RWPE2 (cell line): ENCODE measurements around the gene TRIM61.
A peak's percentile ranks its signal among the peaks of the same experiment; 100 is the strongest.
"Not testable (repeated sequence)": the region's sequence is repeated elsewhere in the genome, so short reads cannot be mapped to it uniquely, and the experiment has no call there.

Source experiments
- ATAC-seq: fragments of 200-7000 bp; cut with Tn5 transposase; 3 replicates; pipeline ENCODE4 v1.9.1; 2021; ENCODE audit warnings: low read depth
- DNase-seq: peaks from one replicate; pipeline ENCODE4 v3.0.0-alpha.2; 2020; ENCODE audit warnings: low spot score
- H3K27ac ChIP-seq: fragments of 450-650 bp; 2 replicates; pipeline ENCODE4 v1.5.1; 2017; ENCODE audit warnings: mild to moderate bottlenecking; ENCODE audit not compliant: poor library complexity, severe bottlenecking
- H3K27me3 ChIP-seq: fragments of 250-450 bp; sonication (Bioruptor Pico); 2 replicates; pipeline ENCODE4 v1.5.1; 2021; ENCODE audit warnings: mild to moderate bottlenecking, moderate library complexity; ENCODE audit not compliant: insufficient read depth, poor library complexity, severe bottlenecking
- H3K36me3 ChIP-seq: fragments of 250-450 bp; sonication (Bioruptor Pico); 2 replicates; pipeline ENCODE4 v1.5.1; 2020; ENCODE audit warnings: low read depth, mild to moderate bottlenecking, moderate library complexity
- H3K4me1 ChIP-seq: fragments of 250-450 bp; sonication (Bioruptor Pico); 2 replicates; pipeline ENCODE4 v1.5.1; 2021; ENCODE audit warnings: mild to moderate bottlenecking, moderate library complexity; ENCODE audit not compliant: insufficient read depth, poor library complexity, severe bottlenecking
- H3K4me3 ChIP-seq: fragments of 250-450 bp; sonication (Bioruptor Pico); 2 replicates; pipeline ENCODE4 v1.5.1; 2021; ENCODE audit warnings: mild to moderate bottlenecking, moderate library complexity; ENCODE audit not compliant: severe bottlenecking
- H3K9me3 ChIP-seq: fragments of 250-450 bp; sonication (Bioruptor Pico); 2 replicates; pipeline ENCODE4 v1.5.1; 2021; ENCODE audit warnings: mild to moderate bottlenecking, moderate library complexity; ENCODE audit not compliant: severe bottlenecking
- TF ChIP-seq, protein P1 (sequence below): fragments of 450-650 bp; IDR thresholded peaks from one replicate; pipeline ENCODE4 v1.5.1; 2017; ENCODE audit warnings: mild to moderate bottlenecking, moderate library complexity; ENCODE audit not compliant: poor library complexity, severe bottlenecking

Gene TRIM61

DNA sequence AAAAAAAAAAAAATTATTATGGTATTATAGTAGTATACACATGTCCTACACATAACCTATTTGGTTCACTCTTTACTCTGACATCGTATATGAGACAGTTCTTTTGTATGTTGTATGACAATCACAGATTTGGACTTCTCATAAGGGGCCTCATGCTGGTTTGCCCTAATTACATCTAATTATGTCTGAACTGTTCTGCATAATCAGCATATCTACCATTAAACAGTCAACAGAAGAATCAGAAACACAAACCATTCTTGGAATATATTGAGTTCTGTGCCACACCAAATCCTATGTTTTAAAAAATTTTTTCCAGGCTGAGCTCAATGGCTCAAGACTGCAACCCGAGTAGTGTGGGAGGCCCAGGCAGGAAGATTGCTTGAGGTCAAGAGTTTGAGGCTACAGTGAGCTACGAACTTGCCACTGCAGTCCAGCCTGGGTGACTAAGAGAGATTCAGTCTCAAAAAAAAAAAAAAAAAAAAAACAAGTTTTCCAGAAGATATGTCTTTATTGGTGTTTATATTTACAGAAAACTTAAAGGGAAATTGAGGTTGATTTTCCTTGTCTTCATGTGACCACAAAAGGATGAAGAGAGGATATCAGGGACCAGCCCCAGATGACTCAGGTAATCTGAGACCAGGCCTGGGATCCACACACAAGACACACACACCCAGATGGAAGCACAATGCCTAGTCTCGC, 22.2 kb downstream of the TRIM61 start:
- no peak overlapping the region for H3K27ac ChIP-seq
- DNase-seq (no peak), ATAC-seq (no peak)
- H3K36me3 ChIP-seq: 0 out of 2 replicates have a peak, but pooled peaks cover 5% of the 10 kb centered on the region
- TF ChIP-seq, protein P1, sequence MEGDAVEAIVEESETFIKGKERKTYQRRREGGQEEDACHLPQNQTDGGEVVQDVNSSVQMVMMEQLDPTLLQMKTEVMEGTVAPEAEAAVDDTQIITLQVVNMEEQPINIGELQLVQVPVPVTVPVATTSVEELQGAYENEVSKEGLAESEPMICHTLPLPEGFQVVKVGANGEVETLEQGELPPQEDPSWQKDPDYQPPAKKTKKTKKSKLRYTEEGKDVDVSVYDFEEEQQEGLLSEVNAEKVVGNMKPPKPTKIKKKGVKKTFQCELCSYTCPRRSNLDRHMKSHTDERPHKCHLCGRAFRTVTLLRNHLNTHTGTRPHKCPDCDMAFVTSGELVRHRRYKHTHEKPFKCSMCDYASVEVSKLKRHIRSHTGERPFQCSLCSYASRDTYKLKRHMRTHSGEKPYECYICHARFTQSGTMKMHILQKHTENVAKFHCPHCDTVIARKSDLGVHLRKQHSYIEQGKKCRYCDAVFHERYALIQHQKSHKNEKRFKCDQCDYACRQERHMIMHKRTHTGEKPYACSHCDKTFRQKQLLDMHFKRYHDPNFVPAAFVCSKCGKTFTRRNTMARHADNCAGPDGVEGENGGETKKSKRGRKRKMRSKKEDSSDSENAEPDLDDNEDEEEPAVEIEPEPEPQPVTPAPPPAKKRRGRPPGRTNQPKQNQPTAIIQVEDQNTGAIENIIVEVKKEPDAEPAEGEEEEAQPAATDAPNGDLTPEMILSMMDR: no peak
- H3K9me3 ChIP-seq: no peaks in the 10 kb centered on the region
- H3K4me3 ChIP-seq: no peak overlapping the region
- H3K27me3 ChIP-seq: no peaks in the 10 kb centered on the region
- H3K4me1 ChIP-seq: peaks cover 18% of the 10 kb centered on the region

DNA sequence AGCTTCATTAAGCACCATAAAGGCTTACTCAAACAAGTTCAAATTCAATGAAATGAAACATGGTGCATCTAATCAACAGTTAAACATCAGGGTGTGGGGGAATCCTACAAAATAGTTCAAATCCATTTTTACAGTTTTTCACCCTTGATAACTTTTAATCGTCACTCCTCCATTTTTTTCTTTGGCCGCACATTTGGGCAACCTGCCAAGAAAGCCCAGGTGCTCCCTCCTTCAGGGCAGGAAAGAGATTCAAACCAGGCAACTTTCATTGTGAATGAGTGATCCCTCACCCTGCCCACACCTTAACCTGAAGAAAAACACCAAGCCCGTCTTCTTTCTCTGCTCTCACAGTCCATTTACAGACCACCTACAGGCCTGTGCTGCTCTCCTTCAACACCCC, 24.9 kb downstream of the TRIM61 start:
- ATAC-seq (no peak), DNase-seq (no peak)
- H3K4me1 ChIP-seq: peaks cover 5% of the 10 kb centered on the region
- no peaks in the 10 kb centered on the region for H3K9me3 ChIP-seq
- no peaks in the 10 kb centered on the region for H3K27me3 ChIP-seq
- no peaks in the 10 kb centered on the region for H3K36me3 ChIP-seq
- H3K4me3 ChIP-seq: no peak overlapping the region
- H3K27ac ChIP-seq: no peak overlapping the region
- TF ChIP-seq, protein P1: no peak

DNA sequence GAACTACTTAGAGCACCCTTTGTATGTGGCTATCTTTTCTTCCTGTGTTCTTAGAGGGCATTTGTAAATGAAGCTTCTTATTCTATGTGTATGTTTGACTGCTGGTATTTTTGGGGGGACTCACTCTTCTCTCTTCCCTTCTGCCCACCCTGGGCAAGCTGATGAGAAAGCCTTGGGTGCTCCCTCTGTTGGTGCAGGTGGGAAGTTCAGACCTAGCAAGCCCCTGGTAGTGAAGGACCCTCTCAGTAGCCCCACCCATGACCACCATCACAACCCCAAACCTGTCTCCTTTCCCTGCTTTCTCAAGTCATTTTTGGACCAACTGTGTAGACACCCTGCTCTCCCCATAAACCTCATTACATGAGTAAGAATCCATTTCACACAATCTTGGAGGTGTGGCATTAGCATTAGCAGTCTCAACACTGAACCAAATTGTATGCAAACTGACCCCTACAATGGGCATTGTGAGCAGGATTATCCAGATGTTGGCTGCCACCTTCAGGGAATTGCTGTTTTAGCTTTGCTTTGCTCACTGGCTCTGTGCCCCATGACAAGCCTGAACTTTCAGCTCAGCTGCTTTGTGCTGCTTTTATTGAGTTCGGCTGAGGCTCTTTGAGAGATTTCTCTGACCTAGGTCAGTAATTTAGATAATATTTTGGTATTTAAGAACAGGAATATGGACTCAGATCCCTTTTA, 27.9 kb downstream of the TRIM61 start:
- H3K36me3 ChIP-seq: no peaks in the 10 kb centered on the region
- no peaks in the 10 kb centered on the region for H3K9me3 ChIP-seq
- ATAC-seq (peak; percentile 45; the same call in 2 of the 3 replicates), DNase-seq (no peak)
- TF ChIP-seq, protein P1: peak; percentile 4
- no peak overlapping the region for H3K4me3 ChIP-seq
- H3K27me3 ChIP-seq: no peaks in the 10 kb centered on the region
- no peaks in the 10 kb centered on the region for H3K4me1 ChIP-seq
- no peak overlapping the region for H3K27ac ChIP-seq

DNA sequence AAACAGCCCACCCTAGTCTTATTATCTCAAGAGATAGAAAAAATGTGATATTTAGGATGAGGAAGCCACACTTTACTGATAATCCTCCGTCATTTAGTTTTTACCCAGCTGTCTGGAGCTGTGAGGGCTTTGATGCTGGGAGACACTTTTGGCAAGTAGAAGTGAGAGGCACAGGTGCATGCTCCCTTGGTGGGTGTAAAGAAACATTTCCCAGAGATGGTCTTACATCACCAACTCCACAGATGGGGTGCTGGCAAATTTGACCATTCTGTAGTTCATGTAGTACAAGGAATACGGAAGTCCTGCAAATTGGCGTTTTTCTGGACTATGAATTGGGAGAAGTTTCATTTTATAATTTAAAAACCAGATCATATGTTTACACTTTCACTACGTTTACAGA, 28.5 kb downstream of the TRIM61 start:
- no peaks in the 10 kb centered on the region for H3K27me3 ChIP-seq
- TF ChIP-seq, protein P1: no peak
- ATAC-seq: no peak
- H3K9me3 ChIP-seq: no peaks in the 10 kb centered on the region
- no peaks in the 10 kb centered on the region for H3K36me3 ChIP-seq
- no peak overlapping the region for H3K27ac ChIP-seq
- H3K4me1 ChIP-seq: no peaks in the 10 kb centered on the region
- DNase-seq: no peak
- H3K4me3 ChIP-seq: no peak overlapping the region

DNA sequence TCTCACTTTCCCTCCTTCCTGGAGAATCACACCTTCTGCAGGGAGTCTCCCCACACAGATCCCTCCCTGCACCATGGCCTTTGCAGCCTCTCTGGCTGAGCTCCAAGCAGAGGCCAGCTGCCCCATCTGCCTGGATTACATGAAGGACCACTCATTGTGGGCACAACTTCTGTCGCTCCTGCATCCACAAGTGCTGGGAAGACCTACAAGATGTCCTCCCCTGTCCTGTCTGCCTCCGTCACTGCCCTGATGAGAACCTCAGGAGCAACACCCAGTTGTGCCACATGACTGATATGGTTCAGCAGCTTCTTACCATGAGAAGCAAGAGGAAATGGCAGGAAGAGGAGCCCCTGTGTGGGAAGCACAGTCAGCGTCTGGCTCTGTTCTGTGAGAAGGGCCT, 29.5 kb downstream of the TRIM61 start:
- H3K36me3 ChIP-seq, DNase-seq, H3K9me3 ChIP-seq, H3K4me1 ChIP-seq, H3K4me3 ChIP-seq, ATAC-seq, H3K27ac ChIP-seq, H3K27me3 ChIP-seq: not testable (repeated sequence)
